Fibroblast of lung (primary cell): Measurements from ENCODE around the gene LRRC8E. TPM values are rescaled to one million over a fixed set of nuclear protein-coding genes. Genes with fewer than 3 reads are reported as not detected.
A peak's percentile ranks its signal among the peaks of the same experiment; 100 is the strongest.

Experiments used
- DNase-seq, 2 donors: peaks; one replicate each; pipeline versions ENCODE4 v3.0.0 to v3.0.0-alpha.2; 2010; ENCODE audit warnings: low read depth in 2 of 2
- H2AFZ ChIP-seq: 2 replicates; pipeline ENCODE4 v1.5.1; 2012; ENCODE audit warnings: low read length, control low read depth, inconsistent platforms
- H3K27ac ChIP-seq: 2 replicates; pipeline ENCODE4 v1.5.1; 2011; ENCODE audit warnings: low read length, control low read depth; ENCODE audit not compliant: insufficient read depth
- H3K27me3 ChIP-seq: 2 replicates; pipeline ENCODE4 v1.5.1; 2011; ENCODE audit warnings: mild to moderate bottlenecking, low read length; ENCODE audit not compliant: control insufficient read depth, insufficient read depth
- H3K36me3 ChIP-seq: 2 replicates; pipeline ENCODE4 v1.5.1; 2011; ENCODE audit warnings: low read length; ENCODE audit not compliant: control insufficient read depth, insufficient read depth
- H3K4me1 ChIP-seq: 2 replicates; pipeline ENCODE4 v1.5.1; 2011; ENCODE audit warnings: low read length; ENCODE audit not compliant: control insufficient read depth, insufficient read depth; ENCODE audit errors: extremely low read depth
- H3K4me2 ChIP-seq: 2 replicates; pipeline ENCODE4 v1.5.1; 2011; ENCODE audit warnings: low read length, control low read depth; ENCODE audit not compliant: insufficient read depth; ENCODE audit errors: extremely low read depth
- H3K4me3 ChIP-seq, 4 experiments: fragments of 200-600 bp in 1 of 4; sonication (generic) in 1 of 4; replicated peaks in 1 of 4; 2 replicates each; pipeline ENCODE4 v1.5.1; 2011 to 2016; ENCODE audit warnings: low read length in 4 of 4, low read depth in 3 of 4, mild to moderate bottlenecking in 3 of 4, control low read depth in 2 of 4, inconsistent platforms in 1 of 4, mixed read lengths in 1 of 4; ENCODE audit not compliant: insufficient read depth in 1 of 4; ENCODE audit errors: control extremely low read depth in 1 of 4
- H3K79me2 ChIP-seq: 2 replicates; pipeline ENCODE4 v1.5.1; 2012; ENCODE audit warnings: mild to moderate bottlenecking, low read length, inconsistent platforms; ENCODE audit not compliant: control insufficient read depth, insufficient read depth
- H3K9ac ChIP-seq: 2 replicates; pipeline ENCODE4 v1.5.1; 2011; ENCODE audit warnings: mild to moderate bottlenecking, low read length, control low read depth; ENCODE audit not compliant: insufficient read depth
- H3K9me3 ChIP-seq: 2 replicates; pipeline ENCODE4 v1.5.1; 2012; ENCODE audit warnings: low read depth, low read length; ENCODE audit not compliant: control insufficient read depth, insufficient read depth
- H4K20me1 ChIP-seq: 2 replicates; pipeline ENCODE4 v1.5.1; 2011; ENCODE audit warnings: low read length; ENCODE audit not compliant: control insufficient read depth, insufficient read depth; ENCODE audit errors: extremely low read depth
- EZH2 ChIP-seq: IDR thresholded peaks from 2 replicates; pipeline ENCODE4 v1.5.1; 2012; ENCODE audit warnings: low read length, control low read depth, mild to moderate bottlenecking; ENCODE audit errors: missing control alignments
- polyA plus RNA-seq, 2 donors: library from polyadenylated mRNA; depleted of rRNA in 1 of 2; stranded (reverse) in 1 of 2; unstranded in 1 of 2; fragments of >200 nt; gene quantifications; 2 replicates each; pipeline ENCODE4 v1.2.1, GENCODE V29; 2011 to 2012; ENCODE audit warnings: missing spikeins in 1 of 2
- total RNA-seq: library from RNA; depleted of rRNA; stranded (reverse); fragments of >200 nt; gene quantifications from 2 replicates; pipeline ENCODE4 v1.2.1, GENCODE V29; 2014
- TF ChIP-seq, protein P1 (sequence below), 2 donors: IDR thresholded peaks in 1 of 2; conservative IDR thresholded peaks in 1 of 2; 1 replicate in 1 of 2; 2 replicates in 1 of 2; pipeline ENCODE4 v1.5.1; 2011 to 2012; ENCODE audit warnings: low read length in 2 of 2, control low read depth in 1 of 2, inconsistent platforms in 1 of 2, low read depth in 1 of 2, mild to moderate bottlenecking in 1 of 2

Gene LRRC8E
- total and polyA plus RNA-seq, 2 donors (not counting 1 experiment from before 2014, with no cell fraction given): 3.0 to 3.7 TPM

DNA sequence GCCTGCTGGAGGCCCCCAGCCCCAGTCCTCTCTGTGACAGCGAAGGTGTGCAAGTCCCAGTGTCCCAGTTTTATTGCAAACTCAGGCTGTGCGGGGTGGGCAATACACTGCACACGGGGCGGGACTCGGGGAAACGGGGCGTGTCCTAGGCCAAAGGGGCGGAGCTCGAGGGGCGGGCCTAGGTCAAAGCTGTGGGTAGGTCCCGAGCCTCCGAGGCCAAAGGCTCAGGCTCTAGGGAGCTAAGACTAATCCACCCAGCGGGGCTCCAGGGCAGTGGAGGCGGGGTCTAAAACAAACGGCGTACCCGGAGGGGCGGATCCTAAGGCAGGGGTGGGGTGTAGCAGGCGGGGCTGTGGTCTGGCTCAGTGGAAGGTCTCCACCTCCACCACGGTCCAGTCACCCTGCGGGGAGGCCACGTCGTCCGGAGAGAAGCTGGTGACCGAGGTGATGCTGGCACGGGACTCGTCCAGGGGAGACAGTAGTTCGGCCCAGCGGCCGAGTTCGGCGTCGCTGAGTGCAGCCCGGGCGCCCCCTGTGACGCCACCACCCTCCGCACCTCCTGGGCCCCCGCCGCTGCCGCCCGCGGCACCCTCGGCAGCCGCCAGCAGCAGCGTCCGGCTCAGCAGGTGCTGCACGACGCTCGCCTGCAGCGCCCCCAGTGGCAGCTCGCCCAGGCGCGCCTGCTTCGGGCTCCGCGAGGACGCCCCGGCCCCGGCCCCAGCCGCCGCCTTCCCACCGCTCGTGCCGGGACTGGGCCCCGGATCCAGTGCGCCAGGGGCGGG is 19.4 kb upstream of the LRRC8E start:
- Histone ChIP-seq H3K4me1 (peaks cover 7% of the 10 kb centered on the region), H3K4me3 (peak overlapping the region in 3 of 4 experiments; percentile 23 to 47 (median 40)), H3K9me3 (no peaks in the 10 kb centered on the region), H3K79me2 (no peaks in the 10 kb centered on the region), H3K9ac (no peak overlapping the region), H3K36me3 (no peaks in the 10 kb centered on the region), H3K27me3 (peaks cover 10% of the 10 kb centered on the region), H3K27ac (no peak overlapping the region), H2AFZ (peak overlapping the region; percentile 31), H4K20me1 (no peaks in the 10 kb centered on the region), H3K4me2 (peak overlapping the region; percentile 82)
- TF ChIP-seq, protein P1, sequence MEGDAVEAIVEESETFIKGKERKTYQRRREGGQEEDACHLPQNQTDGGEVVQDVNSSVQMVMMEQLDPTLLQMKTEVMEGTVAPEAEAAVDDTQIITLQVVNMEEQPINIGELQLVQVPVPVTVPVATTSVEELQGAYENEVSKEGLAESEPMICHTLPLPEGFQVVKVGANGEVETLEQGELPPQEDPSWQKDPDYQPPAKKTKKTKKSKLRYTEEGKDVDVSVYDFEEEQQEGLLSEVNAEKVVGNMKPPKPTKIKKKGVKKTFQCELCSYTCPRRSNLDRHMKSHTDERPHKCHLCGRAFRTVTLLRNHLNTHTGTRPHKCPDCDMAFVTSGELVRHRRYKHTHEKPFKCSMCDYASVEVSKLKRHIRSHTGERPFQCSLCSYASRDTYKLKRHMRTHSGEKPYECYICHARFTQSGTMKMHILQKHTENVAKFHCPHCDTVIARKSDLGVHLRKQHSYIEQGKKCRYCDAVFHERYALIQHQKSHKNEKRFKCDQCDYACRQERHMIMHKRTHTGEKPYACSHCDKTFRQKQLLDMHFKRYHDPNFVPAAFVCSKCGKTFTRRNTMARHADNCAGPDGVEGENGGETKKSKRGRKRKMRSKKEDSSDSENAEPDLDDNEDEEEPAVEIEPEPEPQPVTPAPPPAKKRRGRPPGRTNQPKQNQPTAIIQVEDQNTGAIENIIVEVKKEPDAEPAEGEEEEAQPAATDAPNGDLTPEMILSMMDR (conservative IDR thresholded peaks at IDR 0.05 in 1 of 2, IDR thresholded peaks at IDR 0.05 in 1 of 2; ENCODE audit: low read depth in 1 of 2, low read length in 2 of 2): peak; percentile 40 to 45
- no peak for TF ChIP-seq EZH2
- peak; percentile 34 to 44 for DNase-seq

DNA sequence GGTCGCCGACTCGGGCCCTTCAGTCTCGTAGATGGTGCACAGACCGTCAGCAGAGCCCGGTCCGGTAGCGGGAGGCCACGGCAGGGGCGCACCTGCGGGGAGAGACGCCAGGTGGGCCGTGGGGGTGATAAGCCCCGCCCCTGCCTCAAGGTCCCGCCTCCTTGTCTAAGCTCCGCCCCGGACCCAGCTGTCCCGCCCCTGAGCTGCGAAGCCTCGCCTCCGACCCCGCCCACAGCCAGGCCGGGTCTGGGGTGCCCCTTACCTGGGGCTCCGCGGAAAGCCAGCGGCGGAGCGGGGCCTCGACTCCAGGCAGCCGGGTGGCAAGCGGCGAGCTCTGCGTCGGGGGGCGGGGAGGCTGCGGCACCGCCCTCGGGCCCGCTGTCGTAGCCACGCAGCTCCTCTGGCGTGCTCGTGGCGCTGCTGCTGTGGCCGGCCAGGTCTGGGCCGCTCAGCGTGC is 18.8 kb upstream of the LRRC8E start:
- Histone ChIP-seq H3K9ac (peak overlapping the region; percentile 16), H3K9me3 (no peaks in the 10 kb centered on the region), H3K79me2 (no peaks in the 10 kb centered on the region), H3K4me2 (peak overlapping the region; percentile 82), H3K4me3 (peak overlapping the region in 3 of 4 experiments; percentile 12 to 47 (median 23)), H4K20me1 (no peaks in the 10 kb centered on the region), H3K4me1 (peaks cover 7% of the 10 kb centered on the region), H2AFZ (peak overlapping the region; percentile 23), H3K27me3 (peaks cover 10% of the 10 kb centered on the region), H3K36me3 (no peaks in the 10 kb centered on the region), H3K27ac (no peak overlapping the region)
- no peak for TF ChIP-seq EZH2
- TF ChIP-seq, protein P1 (conservative IDR thresholded peaks at IDR 0.05 in 1 of 2, IDR thresholded peaks at IDR 0.05 in 1 of 2; ENCODE audit: low read depth in 1 of 2, low read length in 2 of 2): no peak
- peak in 1 of 2 donors; percentile 25 for DNase-seq

DNA sequence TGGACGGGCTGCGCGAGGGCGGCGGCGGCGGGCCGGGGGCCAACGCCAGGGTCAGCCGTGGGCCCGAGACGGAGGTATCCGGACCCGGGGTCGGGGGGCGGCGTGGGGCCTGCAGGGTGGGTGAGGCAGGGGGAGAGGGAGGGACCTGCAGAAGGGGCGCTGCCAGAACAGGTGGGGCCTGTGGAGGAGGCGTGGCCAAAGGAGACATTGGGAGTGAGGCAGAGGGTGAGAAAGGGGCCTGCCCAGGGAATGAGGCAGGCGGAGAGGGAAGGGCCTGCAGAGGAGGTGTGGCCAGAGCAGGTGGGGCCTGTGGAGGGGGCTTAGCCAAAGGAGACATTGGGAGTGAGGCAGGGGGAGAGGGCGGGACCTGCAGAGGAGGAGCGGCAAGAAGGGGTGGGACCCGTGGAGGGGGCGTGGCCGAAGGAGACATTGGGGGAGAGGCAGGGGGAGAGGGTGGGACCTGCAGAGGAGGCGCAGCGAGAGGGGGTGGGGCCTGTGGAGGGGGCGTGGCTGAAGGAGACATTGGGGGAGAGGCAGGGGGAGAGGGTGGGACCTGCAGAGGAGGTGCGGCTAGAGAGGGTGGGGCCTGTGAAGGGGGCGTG is 18.3 kb upstream of the LRRC8E start:
- H3K4me3 ChIP-seq: peak overlapping the region in 1 of 4 experiments; percentile 47
- H3K9ac ChIP-seq: peak overlapping the region; percentile 16
- no peaks in the 10 kb centered on the region for H4K20me1 ChIP-seq
- no peaks in the 10 kb centered on the region for H3K9me3 ChIP-seq
- H3K4me2 ChIP-seq: peak overlapping the region; percentile 51
- H3K27me3 ChIP-seq: peaks cover 15% of the 10 kb centered on the region
- no peak for DNase-seq
- H3K36me3 ChIP-seq: no peaks in the 10 kb centered on the region
- peak overlapping the region; percentile 23 for H2AFZ ChIP-seq
- H3K79me2 ChIP-seq: no peaks in the 10 kb centered on the region
- no peak for TF ChIP-seq EZH2
- TF ChIP-seq, protein P1 (conservative IDR thresholded peaks at IDR 0.05 in 1 of 2, IDR thresholded peaks at IDR 0.05 in 1 of 2; ENCODE audit: low read depth in 1 of 2, low read length in 2 of 2): no peak
- peaks cover 7% of the 10 kb centered on the region for H3K4me1 ChIP-seq
- H3K27ac ChIP-seq: no peak overlapping the region
